Vagina (tissue), 2 donors: ENCODE measurements around the gene ACVRL1.

Source experiments
- CTCF ChIP-seq, 3 experiments: fragments of 450-650 bp in 2 of 3; fragments of 200-600 bp in 1 of 3; sonication (generic) in 1 of 3; IDR thresholded peaks; one replicate each; pipeline ENCODE4 v1.5.1; 2017 to 2019; ENCODE audit warnings: antibody characterized with exemption in 3 of 3, mild to moderate bottlenecking in 2 of 3, moderate library complexity in 2 of 3
- POLR2AphosphoS5 ChIP-seq, 2 donors: sonication (generic); formaldehyde crosslinking; IDR thresholded peaks; one replicate each; pipeline ENCODE4 v1.9.0; 2017; ENCODE audit warnings: antibody characterized with exemption in 2 of 2, mild to moderate bottlenecking in 2 of 2, low read depth in 1 of 2; ENCODE audit not compliant: insufficient read depth in 1 of 2

- TF ChIP-seq CTCF (IDR thresholded peaks at IDR 0.05) (no peak), POLR2AphosphoS5 (IDR thresholded peaks at IDR 0.05; ENCODE audit: insufficient read depth in 1 of 2, low read depth in 1 of 2) (no peak)
Measured at GRCh38 chr12:51955702-51956101, 48.4 kb downstream of the ACVRL1 start.
